ENCODE data around the gene MYO16.

- TF ChIP-seq, protein P1, sequence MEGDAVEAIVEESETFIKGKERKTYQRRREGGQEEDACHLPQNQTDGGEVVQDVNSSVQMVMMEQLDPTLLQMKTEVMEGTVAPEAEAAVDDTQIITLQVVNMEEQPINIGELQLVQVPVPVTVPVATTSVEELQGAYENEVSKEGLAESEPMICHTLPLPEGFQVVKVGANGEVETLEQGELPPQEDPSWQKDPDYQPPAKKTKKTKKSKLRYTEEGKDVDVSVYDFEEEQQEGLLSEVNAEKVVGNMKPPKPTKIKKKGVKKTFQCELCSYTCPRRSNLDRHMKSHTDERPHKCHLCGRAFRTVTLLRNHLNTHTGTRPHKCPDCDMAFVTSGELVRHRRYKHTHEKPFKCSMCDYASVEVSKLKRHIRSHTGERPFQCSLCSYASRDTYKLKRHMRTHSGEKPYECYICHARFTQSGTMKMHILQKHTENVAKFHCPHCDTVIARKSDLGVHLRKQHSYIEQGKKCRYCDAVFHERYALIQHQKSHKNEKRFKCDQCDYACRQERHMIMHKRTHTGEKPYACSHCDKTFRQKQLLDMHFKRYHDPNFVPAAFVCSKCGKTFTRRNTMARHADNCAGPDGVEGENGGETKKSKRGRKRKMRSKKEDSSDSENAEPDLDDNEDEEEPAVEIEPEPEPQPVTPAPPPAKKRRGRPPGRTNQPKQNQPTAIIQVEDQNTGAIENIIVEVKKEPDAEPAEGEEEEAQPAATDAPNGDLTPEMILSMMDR (IDR thresholded peaks at IDR 0.05; ENCODE audit: poor library complexity, severe bottlenecking): no peak
- TF ChIP-seq EP300 (conservative IDR thresholded peaks at IDR 0.05; ENCODE audit: poor library complexity, severe bottlenecking): no peak
- TF ChIP-seq MXI1 (conservative IDR thresholded peaks at IDR 0.05; ENCODE audit: poor library complexity, severe bottlenecking): no peak
- TF ChIP-seq POLR2AphosphoS5 (IDR thresholded peaks at IDR 0.05): no peak
- TF ChIP-seq SMC3 (conservative IDR thresholded peaks at IDR 0.05; ENCODE audit: poor library complexity): no peak
- no peak for TF ChIP-seq EZH2 (IDR thresholded peaks at IDR 0.05; ENCODE audit: borderline replicate concordance, insufficient read depth, low read length, poor library complexity, severe bottlenecking)
- TF ChIP-seq, protein P2, sequence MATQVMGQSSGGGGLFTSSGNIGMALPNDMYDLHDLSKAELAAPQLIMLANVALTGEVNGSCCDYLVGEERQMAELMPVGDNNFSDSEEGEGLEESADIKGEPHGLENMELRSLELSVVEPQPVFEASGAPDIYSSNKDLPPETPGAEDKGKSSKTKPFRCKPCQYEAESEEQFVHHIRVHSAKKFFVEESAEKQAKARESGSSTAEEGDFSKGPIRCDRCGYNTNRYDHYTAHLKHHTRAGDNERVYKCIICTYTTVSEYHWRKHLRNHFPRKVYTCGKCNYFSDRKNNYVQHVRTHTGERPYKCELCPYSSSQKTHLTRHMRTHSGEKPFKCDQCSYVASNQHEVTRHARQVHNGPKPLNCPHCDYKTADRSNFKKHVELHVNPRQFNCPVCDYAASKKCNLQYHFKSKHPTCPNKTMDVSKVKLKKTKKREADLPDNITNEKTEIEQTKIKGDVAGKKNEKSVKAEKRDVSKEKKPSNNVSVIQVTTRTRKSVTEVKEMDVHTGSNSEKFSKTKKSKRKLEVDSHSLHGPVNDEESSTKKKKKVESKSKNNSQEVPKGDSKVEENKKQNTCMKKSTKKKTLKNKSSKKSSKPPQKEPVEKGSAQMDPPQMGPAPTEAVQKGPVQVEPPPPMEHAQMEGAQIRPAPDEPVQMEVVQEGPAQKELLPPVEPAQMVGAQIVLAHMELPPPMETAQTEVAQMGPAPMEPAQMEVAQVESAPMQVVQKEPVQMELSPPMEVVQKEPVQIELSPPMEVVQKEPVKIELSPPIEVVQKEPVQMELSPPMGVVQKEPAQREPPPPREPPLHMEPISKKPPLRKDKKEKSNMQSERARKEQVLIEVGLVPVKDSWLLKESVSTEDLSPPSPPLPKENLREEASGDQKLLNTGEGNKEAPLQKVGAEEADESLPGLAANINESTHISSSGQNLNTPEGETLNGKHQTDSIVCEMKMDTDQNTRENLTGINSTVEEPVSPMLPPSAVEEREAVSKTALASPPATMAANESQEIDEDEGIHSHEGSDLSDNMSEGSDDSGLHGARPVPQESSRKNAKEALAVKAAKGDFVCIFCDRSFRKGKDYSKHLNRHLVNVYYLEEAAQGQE (IDR thresholded peaks at IDR 0.05; ENCODE audit: borderline replicate concordance): no peak
Observed at GRCh38 chr13:109160357-109160756, 530.9 kb downstream of the MYO16 start.

All from neural cell (in vitro differentiated cells).